ENCODE results near the gene USP17L10.
"Not testable (repeated sequence)": the region's sequence is repeated elsewhere in the genome, so short reads cannot be mapped to it uniquely, and the experiment has no call there.

DNA sequence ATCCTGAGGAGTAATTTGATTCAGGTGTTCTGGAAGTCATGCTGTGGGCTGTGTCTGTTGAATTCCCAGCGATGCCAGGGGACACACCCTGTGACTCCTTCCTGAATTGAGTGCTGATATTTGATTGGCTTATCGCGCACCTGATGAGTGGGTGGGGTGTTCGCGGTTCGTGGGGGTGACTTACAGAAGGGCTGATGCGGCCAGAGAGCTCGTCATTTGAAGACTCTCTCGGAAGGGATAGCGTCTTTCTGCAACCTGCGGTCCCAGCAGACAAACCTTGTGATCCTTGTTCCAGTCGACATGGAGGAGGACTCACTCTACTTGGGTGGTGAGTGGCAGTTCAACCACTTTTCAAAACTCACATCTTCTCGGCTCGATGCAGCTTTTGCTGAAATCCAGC is 14.1 kb downstream of the USP17L10 start, which contains the start of gene USP17L13:
- TF ChIP-seq, protein P1, sequence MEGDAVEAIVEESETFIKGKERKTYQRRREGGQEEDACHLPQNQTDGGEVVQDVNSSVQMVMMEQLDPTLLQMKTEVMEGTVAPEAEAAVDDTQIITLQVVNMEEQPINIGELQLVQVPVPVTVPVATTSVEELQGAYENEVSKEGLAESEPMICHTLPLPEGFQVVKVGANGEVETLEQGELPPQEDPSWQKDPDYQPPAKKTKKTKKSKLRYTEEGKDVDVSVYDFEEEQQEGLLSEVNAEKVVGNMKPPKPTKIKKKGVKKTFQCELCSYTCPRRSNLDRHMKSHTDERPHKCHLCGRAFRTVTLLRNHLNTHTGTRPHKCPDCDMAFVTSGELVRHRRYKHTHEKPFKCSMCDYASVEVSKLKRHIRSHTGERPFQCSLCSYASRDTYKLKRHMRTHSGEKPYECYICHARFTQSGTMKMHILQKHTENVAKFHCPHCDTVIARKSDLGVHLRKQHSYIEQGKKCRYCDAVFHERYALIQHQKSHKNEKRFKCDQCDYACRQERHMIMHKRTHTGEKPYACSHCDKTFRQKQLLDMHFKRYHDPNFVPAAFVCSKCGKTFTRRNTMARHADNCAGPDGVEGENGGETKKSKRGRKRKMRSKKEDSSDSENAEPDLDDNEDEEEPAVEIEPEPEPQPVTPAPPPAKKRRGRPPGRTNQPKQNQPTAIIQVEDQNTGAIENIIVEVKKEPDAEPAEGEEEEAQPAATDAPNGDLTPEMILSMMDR (IDR thresholded peaks at IDR 0.05): not testable (repeated sequence)
- not testable (repeated sequence) for TF ChIP-seq POLR2A (IDR thresholded peaks at IDR 0.05)
